Suppressor macrophage treated with lipopolysaccharide for 1 hour (primary cell): ENCODE data around the gene MMP15.

Experiments used
- DNase-seq, 3 donors: peaks; one replicate each; pipeline ENCODE4 v3.0.0-alpha.2; 2020 to 2022

MMP15 gene

DNA sequence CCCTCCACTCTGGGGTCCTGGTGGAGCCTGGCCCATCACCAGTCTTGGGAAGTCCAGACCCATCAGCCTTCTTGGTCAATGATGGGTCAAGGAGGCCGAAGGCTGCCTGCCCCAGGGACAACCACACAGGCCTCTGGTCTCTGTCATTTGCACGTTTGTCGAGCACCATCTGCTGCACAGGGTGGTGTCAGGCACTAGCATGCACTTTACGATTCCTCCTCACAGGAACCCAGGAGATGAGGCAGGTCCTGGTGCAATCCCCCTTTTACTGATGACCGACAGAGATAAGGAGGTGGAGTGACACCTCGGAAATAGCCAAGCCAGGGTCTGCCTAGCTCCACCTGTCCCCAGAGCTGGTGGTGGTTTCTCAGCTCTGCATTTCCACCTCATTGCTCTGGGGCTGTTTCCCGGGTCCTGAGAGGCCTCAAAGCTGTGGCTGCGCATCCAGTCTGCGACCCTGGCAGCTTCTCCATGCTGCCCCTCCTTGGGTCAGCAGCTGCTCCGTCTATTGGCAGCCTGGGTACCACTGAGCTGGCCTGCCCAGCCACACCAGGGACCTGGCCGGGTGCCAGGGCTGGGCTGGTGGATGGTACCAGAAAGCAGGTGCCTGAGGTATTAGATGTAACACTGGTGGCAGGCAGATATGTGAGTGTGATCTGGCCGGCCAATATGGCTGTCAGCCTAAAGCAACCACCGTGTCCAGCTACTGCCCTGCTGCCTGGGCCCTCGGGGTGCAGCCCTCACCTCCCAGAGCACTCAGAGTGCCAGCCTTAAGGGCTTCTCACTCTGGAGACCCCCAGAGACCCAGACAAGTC is 10.0 kb downstream of the MMP15 start:
- DNase-seq, result no peak

DNA sequence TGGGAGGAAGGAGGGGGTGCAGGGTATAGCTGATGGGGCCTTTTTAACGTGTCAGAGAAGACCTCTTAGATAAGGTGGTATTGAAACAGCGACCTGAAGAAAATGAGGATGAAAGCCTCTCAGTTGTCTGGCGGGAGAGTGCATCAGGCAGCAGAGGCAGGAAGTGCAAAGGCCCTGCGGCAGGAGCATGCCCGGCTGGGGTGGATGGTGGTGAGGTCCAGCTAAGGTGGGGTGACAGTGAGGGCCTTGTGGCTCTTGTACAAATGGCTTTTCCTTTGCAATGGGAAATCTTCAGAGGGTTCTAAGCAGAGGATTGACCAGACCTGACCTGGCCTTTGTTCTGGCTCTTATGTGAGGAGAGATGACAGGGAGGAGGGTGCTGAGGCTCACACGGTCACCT is 11.4 kb downstream of the MMP15 start:
- DNase-seq, result no peak

DNA sequence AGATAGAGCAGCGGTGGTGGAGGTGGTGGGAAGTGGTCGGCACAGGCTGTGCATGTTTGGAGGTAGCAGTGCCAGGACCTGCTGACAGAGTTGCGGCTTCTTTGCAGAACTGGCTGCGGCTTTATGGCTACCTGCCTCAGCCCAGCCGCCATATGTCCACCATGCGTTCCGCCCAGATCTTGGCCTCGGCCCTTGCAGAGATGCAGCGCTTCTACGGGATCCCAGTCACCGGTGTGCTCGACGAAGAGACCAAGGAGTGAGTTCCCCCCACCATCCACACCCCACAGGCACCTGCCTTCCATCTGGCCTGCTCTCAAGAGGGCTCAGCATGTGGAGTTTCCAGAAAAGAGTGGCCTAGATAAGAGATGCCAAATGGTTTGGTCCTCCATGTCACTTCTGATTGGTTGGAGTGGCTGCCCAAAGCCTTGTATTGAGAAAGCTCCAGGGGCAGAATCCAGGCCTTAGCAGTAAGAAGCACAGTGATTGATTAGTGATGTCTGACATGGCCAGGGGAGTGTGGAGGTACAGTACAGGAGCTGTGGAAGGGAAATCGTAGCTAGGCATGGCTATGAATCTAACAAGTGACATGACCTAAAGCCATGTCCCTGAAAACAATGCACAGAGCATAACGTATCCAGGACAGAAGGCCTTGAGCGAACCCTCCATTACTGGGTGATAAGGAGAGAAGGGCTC is 12.0 kb downstream of the MMP15 start:
- DNase-seq, result no peak

DNA sequence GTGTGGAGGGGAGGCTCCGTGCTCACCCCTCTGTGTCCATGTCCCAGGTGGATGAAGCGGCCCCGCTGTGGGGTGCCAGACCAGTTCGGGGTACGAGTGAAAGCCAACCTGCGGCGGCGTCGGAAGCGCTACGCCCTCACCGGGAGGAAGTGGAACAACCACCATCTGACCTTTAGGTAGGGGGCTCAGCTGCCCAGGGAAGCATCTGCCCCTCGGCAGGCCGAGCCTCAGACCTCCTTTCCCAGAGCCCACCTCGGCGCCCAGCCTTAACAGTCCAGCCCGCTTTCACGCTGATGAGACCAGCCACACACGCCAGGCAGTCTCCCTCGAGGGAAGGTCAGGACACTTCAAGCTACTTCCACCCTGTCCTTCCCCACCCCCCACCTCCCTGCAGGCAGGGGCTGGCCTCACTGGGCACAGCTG is 12.7 kb downstream of the MMP15 start:
- no peak for DNase-seq

DNA sequence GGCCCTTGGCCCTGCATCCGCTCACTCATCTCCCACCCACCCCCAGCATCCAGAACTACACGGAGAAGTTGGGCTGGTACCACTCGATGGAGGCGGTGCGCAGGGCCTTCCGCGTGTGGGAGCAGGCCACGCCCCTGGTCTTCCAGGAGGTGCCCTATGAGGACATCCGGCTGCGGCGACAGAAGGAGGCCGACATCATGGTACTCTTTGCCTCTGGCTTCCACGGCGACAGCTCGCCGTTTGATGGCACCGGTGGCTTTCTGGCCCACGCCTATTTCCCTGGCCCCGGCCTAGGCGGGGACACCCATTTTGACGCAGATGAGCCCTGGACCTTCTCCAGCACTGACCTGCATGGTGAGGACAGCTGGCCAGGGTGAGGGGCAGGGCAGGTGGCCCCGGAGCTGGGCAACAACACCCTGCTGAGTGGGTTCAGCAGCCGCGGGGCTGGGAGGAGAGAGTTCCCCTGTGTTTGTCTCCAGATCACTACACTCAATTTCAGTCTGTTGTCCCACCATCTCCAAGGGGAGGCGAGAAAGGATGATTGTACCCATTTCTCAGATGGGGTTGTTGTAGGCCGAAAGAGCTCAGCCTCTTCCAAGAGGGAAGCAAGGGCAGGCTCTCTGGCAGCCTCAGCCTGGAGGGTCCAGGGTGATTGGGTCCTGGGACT is 14.4 kb downstream of the MMP15 start:
- no peak for DNase-seq

DNA sequence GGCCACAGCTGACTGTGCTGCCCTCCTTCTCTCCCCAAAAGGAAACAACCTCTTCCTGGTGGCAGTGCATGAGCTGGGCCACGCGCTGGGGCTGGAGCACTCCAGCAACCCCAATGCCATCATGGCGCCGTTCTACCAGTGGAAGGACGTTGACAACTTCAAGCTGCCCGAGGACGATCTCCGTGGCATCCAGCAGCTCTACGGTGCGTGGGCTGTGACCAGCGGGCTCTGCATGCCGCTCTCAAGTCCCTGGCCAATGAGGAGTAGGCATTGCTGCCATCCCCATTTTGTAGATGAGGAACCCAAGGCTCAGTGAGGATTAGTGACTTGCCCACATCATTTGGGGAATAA is 14.9 kb downstream of the MMP15 start:
- no peak for DNase-seq

DNA sequence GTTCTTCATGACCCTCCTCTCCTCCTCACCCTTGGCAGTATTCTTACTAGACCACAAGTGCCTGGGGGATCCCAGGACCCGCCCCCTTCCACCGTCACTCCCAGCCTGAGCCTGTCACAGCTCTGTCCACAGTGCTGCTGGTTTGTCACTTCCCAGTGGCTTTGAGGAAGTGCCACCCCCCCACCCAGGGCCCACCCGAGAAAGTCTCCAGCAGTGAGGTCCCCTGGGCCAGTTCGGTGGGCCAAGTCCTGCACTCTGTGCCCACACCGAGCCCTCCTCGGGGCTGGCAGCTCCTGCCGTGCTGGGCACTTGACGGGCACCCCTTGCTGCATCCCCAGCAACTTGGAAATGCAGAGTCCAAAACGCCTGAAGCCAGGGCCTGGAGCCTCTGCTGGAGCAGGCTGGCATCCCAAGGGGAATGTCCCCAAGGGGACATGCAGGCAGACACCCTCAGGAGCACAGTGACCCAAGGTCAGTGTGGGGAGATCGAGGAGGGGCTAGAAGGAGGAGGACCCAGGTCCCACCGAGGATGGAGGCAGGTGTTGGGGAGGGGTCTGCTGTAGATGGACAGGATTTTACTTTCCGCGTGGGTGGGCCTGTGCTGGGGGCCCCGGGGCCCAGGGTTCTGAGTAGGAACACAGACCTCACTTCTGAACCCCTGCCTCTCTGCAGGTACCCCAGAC is 15.5 kb downstream of the MMP15 start:
- peak in 2 of 3 donors; percentile 31 to 36 for DNase-seq

DNA sequence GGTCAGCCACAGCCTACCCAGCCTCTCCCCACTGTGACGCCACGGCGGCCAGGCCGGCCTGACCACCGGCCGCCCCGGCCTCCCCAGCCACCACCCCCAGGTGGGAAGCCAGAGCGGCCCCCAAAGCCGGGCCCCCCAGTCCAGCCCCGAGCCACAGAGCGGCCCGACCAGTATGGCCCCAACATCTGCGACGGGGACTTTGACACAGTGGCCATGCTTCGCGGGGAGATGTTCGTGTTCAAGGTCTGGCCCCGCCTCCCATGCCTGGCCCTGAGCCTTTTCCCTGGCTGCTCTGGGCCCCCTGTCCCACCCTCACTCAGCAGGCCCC is 16.0 kb downstream of the MMP15 start:
- DNase-seq, result no peak

DNA sequence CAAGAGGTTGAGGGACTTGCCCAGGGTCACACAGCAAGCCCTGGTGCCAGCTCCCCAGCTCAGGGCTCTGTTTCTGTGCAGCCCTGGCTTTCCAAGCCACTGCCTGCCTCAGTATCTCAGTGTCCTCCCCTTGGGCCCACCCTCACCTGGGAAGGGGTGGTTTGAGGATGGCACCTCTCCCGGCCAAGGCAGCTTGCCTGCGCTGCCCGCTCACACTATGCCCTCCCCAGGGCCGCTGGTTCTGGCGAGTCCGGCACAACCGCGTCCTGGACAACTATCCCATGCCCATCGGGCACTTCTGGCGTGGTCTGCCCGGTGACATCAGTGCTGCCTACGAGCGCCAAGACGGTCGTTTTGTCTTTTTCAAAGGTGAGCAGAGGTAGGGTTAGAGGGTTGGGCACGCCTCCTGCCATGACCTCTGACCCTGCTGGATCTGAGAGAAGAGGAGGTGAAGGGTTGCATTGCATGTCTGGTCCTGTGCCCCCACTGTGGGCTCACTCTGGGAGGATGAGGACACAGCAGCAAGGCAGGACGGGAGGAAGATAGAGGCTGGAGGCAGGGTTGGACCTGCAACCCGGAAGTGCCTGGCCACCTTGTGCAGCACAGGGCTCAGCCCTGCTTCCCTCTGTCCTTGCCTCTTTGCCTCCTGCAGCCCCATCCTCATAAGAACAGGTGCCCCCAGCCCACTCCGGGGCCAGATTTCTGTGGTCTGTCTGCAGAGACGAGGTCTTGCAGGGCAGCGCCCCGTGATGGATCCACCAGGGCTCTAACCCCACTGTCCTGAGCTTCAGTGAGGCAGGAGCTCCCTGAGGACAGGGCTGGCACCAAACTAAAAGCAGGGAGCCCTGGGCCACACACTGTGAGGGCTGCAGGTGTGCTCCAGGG is 16.7 kb downstream of the MMP15 start:
- DNase-seq, result no peak

DNA sequence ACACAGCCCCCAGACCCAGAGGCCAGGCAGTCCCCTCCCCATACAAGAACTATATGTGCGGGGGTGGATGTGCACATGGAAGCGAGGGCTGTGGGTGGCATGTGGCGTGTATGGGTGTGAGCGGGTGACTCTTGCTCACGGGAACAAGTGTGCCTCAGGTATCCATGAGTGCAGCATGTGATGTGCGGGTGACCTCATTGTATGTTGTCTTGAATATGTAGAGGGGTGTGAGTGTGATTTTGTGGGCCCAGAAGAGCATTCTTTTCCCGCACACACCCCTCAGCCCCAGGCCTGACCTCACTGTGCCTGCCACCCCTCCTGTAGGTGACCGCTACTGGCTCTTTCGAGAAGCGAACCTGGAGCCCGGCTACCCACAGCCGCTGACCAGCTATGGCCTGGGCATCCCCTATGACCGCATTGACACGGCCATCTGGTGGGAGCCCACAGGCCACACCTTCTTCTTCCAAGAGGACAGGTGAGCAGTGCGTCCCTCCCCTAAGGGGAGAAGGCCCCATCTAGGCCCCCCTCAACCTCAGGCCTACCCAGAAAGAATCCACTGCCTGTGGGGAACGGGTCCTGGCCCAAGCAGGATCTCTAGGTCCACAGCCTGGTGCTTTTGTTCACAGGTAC is 17.4 kb downstream of the MMP15 start:
- no peak for DNase-seq

DNA sequence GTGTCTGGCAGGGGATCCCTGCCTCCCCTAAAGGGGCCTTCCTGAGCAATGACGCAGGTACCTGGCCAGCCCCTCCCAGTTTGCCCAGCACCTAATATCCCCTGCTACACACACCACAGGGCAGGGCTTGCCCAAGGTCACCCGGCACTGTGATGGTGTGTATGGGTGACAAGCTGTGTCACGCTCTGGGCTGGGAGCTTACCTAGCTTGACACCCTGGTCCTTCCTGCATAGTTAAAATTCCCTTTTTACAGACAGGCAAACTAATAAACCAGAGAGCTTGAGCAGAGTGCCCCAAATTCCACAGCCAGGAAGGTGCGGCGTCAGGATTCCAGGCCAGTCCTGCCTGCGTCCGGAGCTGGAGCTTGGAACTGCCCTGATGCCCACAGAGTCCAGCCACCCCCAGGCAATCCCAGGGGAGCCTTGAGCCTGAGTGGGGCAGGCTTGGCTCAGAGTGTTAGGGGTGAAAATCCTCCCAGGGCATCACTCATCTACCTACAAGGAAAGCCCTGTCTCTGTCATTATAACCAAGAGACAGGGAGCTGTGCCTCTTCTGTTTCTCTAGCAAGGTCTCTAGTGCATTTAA is 18.1 kb downstream of the MMP15 start:
- no peak for DNase-seq

DNA sequence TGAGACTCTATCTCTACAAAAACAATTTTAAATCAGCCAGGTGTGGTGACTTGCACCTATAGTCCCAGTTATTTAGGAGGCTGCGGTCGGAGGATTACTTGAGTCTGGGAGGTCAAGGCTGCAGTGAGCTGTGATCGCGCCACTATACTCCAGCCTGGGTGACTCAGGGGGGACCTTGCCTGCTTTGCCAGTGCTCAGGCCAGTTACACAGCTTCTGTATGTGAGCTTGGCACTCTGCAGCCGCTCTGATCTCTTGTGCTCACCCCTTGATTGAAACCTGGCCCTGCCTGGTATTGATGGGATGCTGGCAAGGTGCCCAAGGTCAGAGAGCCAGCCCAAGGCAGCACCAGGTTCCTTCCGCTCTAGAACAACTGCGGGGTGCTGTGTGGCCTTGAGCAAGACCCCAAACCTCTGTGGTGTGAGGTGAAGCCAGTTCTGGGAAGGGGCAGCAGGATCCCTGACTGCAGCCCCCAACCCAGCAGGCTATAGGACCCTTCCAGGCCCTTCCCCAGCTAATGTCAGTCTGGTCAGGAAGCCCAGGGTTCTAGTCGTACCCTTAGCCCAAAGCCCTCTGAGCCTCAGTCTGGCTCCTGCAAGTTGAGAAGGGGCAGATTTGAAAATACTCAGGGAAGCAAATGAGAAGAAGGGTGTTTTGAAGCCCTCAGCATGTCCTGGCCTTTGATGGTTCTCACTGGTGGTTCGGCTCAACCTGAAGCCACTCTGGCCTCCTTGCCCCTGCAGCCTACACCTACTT is 18.9 kb downstream of the MMP15 start:
- DNase-seq, result no peak

DNA sequence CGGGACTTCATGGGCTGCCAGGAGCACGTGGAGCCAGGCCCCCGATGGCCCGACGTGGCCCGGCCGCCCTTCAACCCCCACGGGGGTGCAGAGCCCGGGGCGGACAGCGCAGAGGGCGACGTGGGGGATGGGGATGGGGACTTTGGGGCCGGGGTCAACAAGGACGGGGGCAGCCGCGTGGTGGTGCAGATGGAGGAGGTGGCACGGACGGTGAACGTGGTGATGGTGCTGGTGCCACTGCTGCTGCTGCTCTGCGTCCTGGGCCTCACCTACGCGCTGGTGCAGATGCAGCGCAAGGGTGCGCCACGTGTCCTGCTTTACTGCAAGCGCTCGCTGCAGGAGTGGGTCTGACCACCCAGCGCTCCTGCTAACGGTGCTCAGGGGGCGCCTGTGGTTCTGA is 19.5 kb downstream of the MMP15 start:
- no peak for DNase-seq

DNA sequence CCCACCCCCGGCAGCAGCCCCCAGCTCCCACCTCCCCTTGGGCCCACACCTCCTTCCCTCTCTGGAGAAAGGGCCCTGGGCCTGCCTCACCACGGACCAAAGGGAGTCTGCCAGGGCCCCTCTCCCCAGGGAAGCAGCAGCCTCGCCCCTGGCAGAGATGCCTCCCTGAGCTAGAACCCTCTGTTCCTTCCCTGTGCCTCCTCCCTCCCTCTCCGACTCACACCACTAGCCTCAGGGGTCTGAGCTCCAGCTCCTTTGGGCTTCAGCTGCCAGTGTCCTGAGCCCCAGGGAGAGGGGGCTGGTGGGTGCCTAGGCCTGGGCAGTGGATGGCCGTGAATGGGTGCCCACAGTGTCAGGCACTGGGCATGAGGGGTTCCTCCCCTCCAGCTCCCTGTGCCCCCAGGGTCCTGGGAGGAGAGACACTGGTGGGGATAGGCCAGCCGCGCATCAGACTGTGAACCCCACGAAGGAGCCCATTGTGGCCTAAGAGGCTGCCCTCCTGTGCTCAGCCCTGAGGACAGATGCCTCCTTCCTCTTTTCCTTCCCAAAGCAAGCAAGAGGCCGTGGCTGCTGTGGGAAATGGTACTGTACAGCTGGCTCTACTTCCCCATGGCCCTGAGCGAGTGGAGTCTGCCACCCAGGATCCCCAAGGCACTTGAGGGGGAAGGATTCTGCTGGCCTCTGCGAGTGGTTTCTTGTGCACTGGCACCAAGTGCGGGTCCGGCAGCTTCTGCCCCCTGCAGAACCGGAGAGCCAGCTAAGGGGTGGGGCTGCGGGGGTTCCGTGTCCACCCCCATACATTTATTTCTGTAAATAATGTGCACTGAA is 20.7 kb downstream of the MMP15 start:
- DNase-seq, result peak; percentile 38 to 71 (median 70)

DNA sequence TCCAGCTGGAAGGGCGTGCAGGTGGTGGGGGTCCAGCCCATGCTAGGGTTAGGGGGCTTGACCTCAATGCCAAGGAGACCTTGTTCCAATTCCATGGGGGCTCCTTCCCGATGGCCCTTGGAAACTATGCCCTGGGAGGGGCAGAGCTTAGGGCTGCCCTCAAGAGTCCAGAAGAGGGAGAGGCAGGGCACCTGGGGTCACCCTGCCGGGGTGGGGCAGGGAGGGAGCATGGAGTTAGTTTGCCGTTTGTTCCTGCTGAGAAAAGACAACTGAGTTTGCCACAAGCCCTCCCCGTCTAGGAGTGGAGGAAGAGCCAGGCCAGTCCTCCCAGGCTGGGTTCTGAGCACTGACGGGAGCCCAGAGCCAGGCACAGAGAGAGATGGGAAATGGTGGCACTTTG is 21.4 kb downstream of the MMP15 start:
- DNase-seq, result no peak

DNA sequence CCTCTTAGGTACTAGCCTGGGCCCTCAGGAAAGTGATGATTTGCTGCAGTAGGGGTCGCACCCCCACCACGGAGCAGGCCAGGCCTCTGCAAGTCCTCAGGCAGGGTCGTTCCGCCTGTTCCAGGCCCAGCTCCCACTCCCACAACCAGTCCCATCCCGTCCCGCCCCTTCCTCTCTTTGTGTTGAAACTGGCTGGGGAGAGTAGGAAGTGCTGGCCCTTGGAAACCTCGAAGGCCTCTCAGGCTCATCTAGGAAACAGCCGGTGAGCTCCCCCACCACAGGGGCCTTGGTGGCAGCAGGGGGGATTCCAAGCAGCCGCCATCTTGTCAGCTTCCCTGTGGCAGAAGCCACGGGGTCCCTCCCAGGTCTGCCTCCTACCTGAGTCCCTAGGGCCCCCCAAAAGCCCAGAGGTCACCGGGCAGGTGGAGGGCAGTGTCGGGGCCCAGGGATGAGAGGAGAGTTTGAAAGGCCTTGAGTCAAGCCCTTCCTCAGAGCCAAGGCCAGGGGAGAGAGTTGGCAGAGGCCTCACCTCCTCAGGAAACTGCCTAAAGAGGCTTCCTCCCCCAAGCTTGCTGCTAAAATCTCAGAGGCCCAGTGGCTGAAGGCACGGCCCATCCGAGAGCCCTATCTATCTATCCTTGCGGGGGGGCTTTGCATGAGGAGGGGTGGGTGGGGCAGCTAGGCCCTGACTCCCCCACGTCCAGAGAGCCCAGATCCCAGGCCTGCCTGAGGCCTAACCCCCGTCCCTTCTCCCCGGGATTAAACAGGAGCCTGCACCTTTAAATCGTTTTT is 22.2 kb downstream of the MMP15 start:
- no peak for DNase-seq

DNA sequence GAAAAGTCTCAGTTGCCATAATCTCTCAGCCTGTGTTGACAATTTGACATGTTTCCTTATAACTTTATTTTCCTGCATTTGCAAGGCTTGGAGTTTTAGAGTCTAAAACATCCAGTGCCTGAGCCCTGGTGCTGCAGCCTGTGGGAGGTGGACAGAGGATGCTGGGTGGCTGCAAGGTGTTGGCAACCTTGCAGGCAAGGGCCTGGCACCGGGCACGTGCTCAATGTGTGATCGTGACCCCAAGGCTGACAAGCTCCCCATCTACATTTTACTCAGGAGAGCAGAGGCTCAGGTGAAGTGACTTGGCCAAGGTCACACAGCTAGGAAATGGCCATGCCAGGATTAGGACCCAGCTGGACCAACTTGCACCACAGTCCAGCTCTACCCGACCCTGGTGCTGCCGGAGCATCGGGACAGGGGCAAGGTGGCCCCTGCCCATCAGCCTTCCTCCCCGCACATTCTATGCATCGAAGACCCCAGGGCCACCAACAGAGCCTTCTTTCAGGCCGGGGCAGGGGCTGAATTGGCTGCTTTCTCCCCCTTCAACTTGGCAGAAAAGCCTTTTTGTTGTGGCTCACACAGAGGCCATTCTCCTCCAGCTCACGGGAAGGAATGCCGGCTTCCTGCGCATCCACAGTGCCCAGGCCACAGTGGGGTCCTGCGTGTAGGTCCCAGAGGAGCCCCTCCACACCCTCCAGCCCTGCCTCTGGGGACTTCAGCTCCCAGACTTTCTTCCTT is 23.1 kb downstream of the MMP15 start:
- no peak for DNase-seq
